Measurements from ENCODE around the gene VPS33B.

VPS33B gene

DNA sequence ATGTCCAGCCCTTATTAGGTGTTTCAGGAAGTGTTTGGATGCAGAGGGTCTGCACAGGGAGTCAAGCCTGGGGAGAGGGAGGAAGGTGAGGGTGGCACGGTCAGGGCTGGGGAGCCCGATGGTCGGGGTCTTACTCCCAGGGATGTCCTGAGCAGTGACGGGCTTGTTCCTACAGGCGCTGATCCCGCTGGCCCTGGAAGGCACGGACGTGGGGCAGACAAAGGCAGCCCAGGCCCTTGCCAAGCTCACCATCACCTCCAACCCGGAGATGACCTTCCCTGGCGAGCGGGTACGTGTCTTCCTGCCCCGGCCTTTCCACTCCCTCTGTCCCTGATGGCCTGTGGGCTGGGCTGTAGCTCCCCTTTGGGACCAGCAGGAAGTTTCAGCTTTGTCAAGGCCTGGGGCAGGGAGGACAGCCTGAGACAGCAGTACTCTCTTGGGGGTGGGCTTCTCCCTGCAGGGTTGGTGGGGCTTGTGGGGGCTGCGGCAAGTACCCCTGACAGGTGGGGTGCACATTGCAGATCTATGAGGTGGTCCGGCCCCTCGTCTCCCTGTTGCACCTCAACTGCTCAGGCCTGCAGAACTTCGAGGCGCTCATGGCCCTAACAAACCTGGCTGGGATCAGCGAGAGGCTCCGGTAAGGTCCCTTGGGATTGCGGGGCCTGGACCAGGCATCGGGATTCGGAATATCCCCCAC, 72.3 kb downstream of the VPS33B start:
- no peak for DNase-seq (ENCODE audit: low read depth)

Measured in iris pigment epithelial cell (primary cell).